NB4 (cell line): Measurements from ENCODE around the gene SLC24A4.

Experiments
- DNase-seq: peaks from one replicate; pipeline ENCODE4 v3.0.0; 2010; ENCODE audit warnings: low read depth
- H3K4me3 ChIP-seq: one replicate; pipeline ENCODE4 v1.5.1; 2011; ENCODE audit warnings: mild to moderate bottlenecking, low read depth, low read length, moderate library complexity
- CTCF ChIP-seq: IDR thresholded peaks from one replicate; pipeline ENCODE4 v1.5.1; 2012; ENCODE audit warnings: low read depth, low read length
- MYC ChIP-seq: IDR thresholded peaks from 2 replicates; pipeline ENCODE4 v1.6.1; 2011; ENCODE audit warnings: low read depth, low read length
- POLR2A ChIP-seq: IDR thresholded peaks from 2 replicates; pipeline ENCODE4 v1.6.1; 2011; ENCODE audit warnings: mild to moderate bottlenecking; ENCODE audit not compliant: insufficient read length; ENCODE audit errors: extremely low read depth
- TF ChIP-seq, protein P1 (sequence below): IDR thresholded peaks from 2 replicates; pipeline ENCODE4 v1.6.1; 2011; ENCODE audit warnings: low read depth, low read length

The SLC24A4 gene

GRCh38 chr14:92411941-92412340, 89.0 kb downstream of the SLC24A4 start:
- TF ChIP-seq, protein P1, sequence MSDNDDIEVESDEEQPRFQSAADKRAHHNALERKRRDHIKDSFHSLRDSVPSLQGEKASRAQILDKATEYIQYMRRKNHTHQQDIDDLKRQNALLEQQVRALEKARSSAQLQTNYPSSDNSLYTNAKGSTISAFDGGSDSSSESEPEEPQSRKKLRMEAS = no peak
- TF ChIP-seq POLR2A = no peak
- no peak for TF ChIP-seq MYC
- TF ChIP-seq CTCF = no peak
- H3K4me3 ChIP-seq = no peak overlapping the region
- DNase-seq = no peak

DNA sequence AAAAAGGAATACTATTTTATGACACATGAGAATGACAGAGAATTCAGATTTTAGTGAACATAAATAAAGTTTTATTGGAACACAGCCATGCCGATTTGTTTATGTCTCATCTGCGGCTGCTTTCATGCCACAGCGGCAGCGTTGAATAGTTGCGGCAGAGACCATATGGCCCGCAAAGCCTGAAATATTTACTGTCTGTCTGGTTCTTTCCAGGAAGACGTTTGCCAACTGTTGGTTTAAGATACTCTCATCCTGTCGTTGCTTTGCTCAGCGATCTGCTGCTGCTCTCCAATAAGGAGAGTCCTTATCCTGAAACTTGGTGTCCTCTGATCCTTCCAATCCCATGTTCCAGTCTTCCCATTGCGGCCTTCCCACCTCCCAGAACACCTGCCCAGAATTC, 89.9 kb downstream of the SLC24A4 start:
- H3K4me3 ChIP-seq = no peak overlapping the region
- DNase-seq = no peak
- no peak for TF ChIP-seq MYC
- TF ChIP-seq POLR2A = no peak

DNA sequence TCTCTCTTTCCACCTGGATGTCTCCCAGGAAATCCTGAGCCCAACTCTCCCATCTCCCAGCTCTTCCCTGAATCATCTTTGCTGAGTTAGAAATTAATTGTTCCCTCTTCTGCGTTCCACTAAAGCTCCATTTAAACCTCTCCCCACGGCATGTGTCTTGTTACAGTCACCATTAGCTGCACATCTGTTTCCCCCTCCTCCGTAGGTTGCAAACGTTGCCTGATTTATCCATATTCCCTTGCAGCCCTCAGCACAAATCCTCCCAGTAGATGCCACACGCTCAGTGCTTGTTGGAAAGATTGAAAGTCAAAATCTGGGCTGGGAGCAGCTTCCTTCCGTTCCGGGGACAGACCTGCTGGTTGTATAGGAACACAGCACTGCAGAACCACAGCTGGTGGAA, 90.4 kb downstream of the SLC24A4 start:
- TF ChIP-seq MYC (no peak), CTCF (no peak), POLR2A (no peak)
- TF ChIP-seq, protein P1 = no peak
- no peak for DNase-seq
- no peak overlapping the region for H3K4me3 ChIP-seq

GRCh38 chr14:92414690-92415445, 91.9 kb downstream of the SLC24A4 start:
- no peak for TF ChIP-seq CTCF
- TF ChIP-seq POLR2A = no peak
- no peak for TF ChIP-seq MYC
- TF ChIP-seq, protein P1 = no peak
- no peak overlapping the region for H3K4me3 ChIP-seq
- no peak for DNase-seq

GRCh38 chr14:92415969-92416368, 93.0 kb downstream of the SLC24A4 start:
- no peak for TF ChIP-seq MYC
- no peak for TF ChIP-seq CTCF
- TF ChIP-seq POLR2A = no peak
- TF ChIP-seq, protein P1 = no peak
- DNase-seq = no peak
- H3K4me3 ChIP-seq = no peak overlapping the region

- no peak for TF ChIP-seq POLR2A
- no peak for TF ChIP-seq CTCF
- TF ChIP-seq, protein P1 = no peak
- TF ChIP-seq MYC = no peak
- H3K4me3 ChIP-seq = no peak overlapping the region
- no peak for DNase-seq
Observed at GRCh38 chr14:92416544-92416943, 93.6 kb downstream of the SLC24A4 start.
